Hepatocyte (in vitro differentiated cells): ENCODE measurements around the gene MVB12A.

Experiments used
- EZH2 ChIP-seq: fragments of 200-600 bp; sonication (generic); IDR thresholded peaks from 2 replicates; pipeline ENCODE4 v1.6.1; 2016; ENCODE audit warnings: antibody characterized with exemption, mild to moderate bottlenecking, borderline replicate concordance
- EZH2phosphoT487 ChIP-seq: fragments of 200-600 bp; sonication (generic); IDR thresholded peaks from one replicate; pipeline ENCODE4 v1.6.1; 2018; ENCODE audit warnings: antibody characterized with exemption, mild to moderate bottlenecking, low read depth, moderate library complexity; ENCODE audit not compliant: unreplicated experiment, severe bottlenecking
- TF ChIP-seq, protein P1 (sequence below): fragments of 200-600 bp; sonication (generic); IDR thresholded peaks from 2 replicates; pipeline ENCODE4 v1.5.1; 2016; ENCODE audit warnings: antibody characterized with exemption, mild to moderate bottlenecking; ENCODE audit not compliant: poor library complexity

DNA sequence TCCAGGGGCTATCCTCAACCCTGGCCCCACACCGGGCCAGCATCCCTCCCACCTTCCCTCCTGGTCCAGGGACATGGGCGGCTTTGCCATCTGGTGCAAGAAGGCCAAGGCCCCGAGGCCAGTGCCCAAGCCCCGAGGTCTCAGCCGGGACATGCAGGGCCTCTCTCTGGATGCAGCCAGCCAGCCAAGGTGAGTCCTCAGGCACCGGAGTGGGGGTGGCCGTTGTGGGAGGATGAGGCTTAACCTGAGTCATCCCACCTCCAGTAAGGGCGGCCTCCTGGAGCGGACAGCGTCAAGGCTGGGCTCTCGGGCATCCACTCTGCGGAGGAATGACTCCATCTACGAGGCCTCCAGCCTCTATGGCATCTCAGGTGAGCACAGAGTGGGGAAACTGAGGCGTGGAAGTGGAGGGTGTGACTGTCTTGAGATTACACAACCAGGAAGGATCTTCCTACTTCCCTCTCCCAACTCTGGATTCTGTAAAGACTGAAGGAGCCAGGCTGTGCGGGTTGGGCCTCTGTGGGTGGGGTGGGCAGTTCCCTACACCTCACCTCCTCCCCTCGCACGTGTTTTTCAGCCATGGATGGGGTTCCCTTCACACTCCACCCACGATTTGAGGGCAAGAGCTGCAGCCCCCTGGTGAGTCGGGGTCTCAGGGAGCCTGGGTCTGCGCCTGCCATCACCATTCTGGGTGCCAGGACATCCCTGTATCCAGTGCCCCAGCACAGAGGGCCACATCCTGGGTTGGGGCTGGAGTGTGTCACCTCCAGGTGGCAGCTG, 3.8 kb downstream of the MVB12A start:
- TF ChIP-seq, protein P1, sequence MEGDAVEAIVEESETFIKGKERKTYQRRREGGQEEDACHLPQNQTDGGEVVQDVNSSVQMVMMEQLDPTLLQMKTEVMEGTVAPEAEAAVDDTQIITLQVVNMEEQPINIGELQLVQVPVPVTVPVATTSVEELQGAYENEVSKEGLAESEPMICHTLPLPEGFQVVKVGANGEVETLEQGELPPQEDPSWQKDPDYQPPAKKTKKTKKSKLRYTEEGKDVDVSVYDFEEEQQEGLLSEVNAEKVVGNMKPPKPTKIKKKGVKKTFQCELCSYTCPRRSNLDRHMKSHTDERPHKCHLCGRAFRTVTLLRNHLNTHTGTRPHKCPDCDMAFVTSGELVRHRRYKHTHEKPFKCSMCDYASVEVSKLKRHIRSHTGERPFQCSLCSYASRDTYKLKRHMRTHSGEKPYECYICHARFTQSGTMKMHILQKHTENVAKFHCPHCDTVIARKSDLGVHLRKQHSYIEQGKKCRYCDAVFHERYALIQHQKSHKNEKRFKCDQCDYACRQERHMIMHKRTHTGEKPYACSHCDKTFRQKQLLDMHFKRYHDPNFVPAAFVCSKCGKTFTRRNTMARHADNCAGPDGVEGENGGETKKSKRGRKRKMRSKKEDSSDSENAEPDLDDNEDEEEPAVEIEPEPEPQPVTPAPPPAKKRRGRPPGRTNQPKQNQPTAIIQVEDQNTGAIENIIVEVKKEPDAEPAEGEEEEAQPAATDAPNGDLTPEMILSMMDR, result no peak
- no peak for TF ChIP-seq EZH2phosphoT487
- no peak for TF ChIP-seq EZH2
